HCT116 (cell line): ENCODE data around the gene P4HTM. TPM values are rescaled to one million over a fixed set of nuclear protein-coding genes. Genes with fewer than 3 reads are reported as not detected.

ENCODE experiments used
- ATAC-seq: fragments of 200-7000 bp; cut with Tn5 transposase; 2 replicates; pipeline ENCODE4 v1.9.1; 2020; ENCODE audit warnings: mild to moderate bottlenecking, moderate library complexity
- BruUV-seq: library from RNA; stranded (reverse); fragments of 400-500 nt; replicated peaks from 2 replicates; lab custom pipeline; 2021; lab: Mats Ljungman, UMichigan
- CTCF ChIA-PET: fragments of 300-600 bp; sonication (Branson Sonifier 250); formaldehyde crosslinking; loops from one replicate; lab custom pipeline; 2021; ENCODE audit warnings: antibody characterized with exemption; lab: Charles Lee
- POLR2A ChIA-PET: fragments of 300-600, 350-600 bp; sonication (Branson Sonifier 250); formaldehyde crosslinking; loops from one replicate; lab custom pipeline; 2021; ENCODE audit warnings: antibody characterized with exemption; lab: Charles Lee
- RAD21 ChIA-PET, 2 experiments: fragments of 300-600 bp; sonication (Branson Sonifier 250); formaldehyde crosslinking; loops; one replicate each; lab custom pipeline; 2023; ENCODE audit warnings: low total read pairs in 2 of 2; ENCODE audit not compliant: uncharacterized antibody in 2 of 2, unreplicated experiment in 2 of 2, low non-redundant PET in 1 of 2; lab: Charles Lee
- DNase-seq: peaks from one replicate; pipeline ENCODE4 v3.0.0-alpha.2; 2010; ENCODE audit warnings: low read depth, low spot score
- H2AFZ ChIP-seq: fragments of 200-600 bp; shearing (Covaris generic), sonication (generic); 2 replicates; pipeline ENCODE4 v1.6.1; 2017; ENCODE audit warnings: low read depth, mixed run types, mixed read lengths, antibody characterized with exemption, low read length; ENCODE audit not compliant: poor library complexity, severe bottlenecking
- H3K27ac ChIP-seq: 2 replicates; pipeline ENCODE4 v1.5.1; 2012; ENCODE audit warnings: low read depth, low read length
- H3K27me3 ChIP-seq: fragments of 200-600 bp; sonication (generic); 2 replicates; pipeline ENCODE4 v1.6.1; 2016; ENCODE audit warnings: mixed run types, low read length, mixed read lengths; ENCODE audit not compliant: insufficient read depth
- H3K36me3 ChIP-seq, 2 experiments: fragments of 200-500 bp in 1 of 2; fragments of 200-600 bp in 1 of 2; sonication (Bioruptor generic) in 1 of 2; sonication (generic) in 1 of 2; 2 replicates each; pipeline versions ENCODE4 v1.5.1 to v1.6.1; 2014 to 2016; ENCODE audit warnings: low read length in 2 of 2, inconsistent platforms in 1 of 2, mixed read lengths in 1 of 2, mixed run types in 1 of 2; ENCODE audit not compliant: insufficient read depth in 2 of 2, control insufficient read depth in 1 of 2
- H3K4me1 ChIP-seq, 2 experiments: fragments of 200-600 bp in 1 of 2; sonication (generic) in 1 of 2; 2 replicates each; pipeline versions ENCODE4 v1.5.1 to v1.6.1; 2012 to 2017; ENCODE audit warnings: low read length in 2 of 2, inconsistent platforms in 1 of 2, mild to moderate bottlenecking in 1 of 2, mixed read lengths in 1 of 2, mixed run types in 1 of 2, moderate library complexity in 1 of 2; ENCODE audit not compliant: insufficient read depth in 2 of 2, control insufficient read depth in 1 of 2
- H3K4me2 ChIP-seq: fragments of 200-600 bp; sonication (generic); 2 replicates; pipeline ENCODE4 v1.6.1; 2017; ENCODE audit warnings: mixed run types, low read length, mixed read lengths
- H3K4me3 ChIP-seq, 2 experiments: fragments of 200-600 bp in 1 of 2; sonication (generic) in 1 of 2; replicated peaks in 1 of 2; 2 replicates each; pipeline ENCODE4 v1.5.1; 2011 to 2016; ENCODE audit warnings: low read length in 2 of 2, control low read depth in 1 of 2, low read depth in 1 of 2, mild to moderate bottlenecking in 1 of 2, mixed read lengths in 1 of 2, mixed run types in 1 of 2
- H3K79me2 ChIP-seq: fragments of 200-600 bp; sonication (generic); 2 replicates; pipeline ENCODE4 v1.6.1; 2017; ENCODE audit warnings: mild to moderate bottlenecking, mixed run types, low read length, moderate library complexity, mixed read lengths; ENCODE audit not compliant: insufficient read depth
- H3K9ac ChIP-seq: fragments of 200-600 bp; sonication (generic); 2 replicates; pipeline ENCODE4 v1.6.1; 2016; ENCODE audit warnings: low read length, mixed read lengths
- H3K9me2 ChIP-seq: fragments of 200-600 bp; sonication (generic), shearing (Covaris generic); 2 replicates; pipeline ENCODE4 v1.6.1; 2017; ENCODE audit warnings: mixed run types, mild to moderate bottlenecking, moderate library complexity; ENCODE audit not compliant: insufficient read depth
- H3K9me3 ChIP-seq, 2 experiments: fragments of 200-500 bp in 1 of 2; fragments of 200-600 bp in 1 of 2; sonication (Bioruptor generic) in 1 of 2; sonication (generic) in 1 of 2; 2 replicates each; pipeline ENCODE4 v1.6.1; 2014 to 2017; ENCODE audit warnings: low read length in 2 of 2, mixed read lengths in 2 of 2, inconsistent platforms in 1 of 2, low read depth in 1 of 2, mild to moderate bottlenecking in 1 of 2, mixed run types in 1 of 2, moderate library complexity in 1 of 2; ENCODE audit not compliant: control insufficient read depth in 1 of 2, insufficient read depth in 1 of 2
- H4K20me1 ChIP-seq: fragments of 200-600 bp; sonication (generic), shearing (Covaris generic); 2 replicates; pipeline ENCODE4 v1.6.1; 2017; ENCODE audit warnings: mixed run types, mild to moderate bottlenecking, moderate library complexity; ENCODE audit not compliant: insufficient read depth
- ATF3 ChIP-seq: IDR thresholded peaks from 2 replicates; pipeline ENCODE4 v1.6.1; 2012
- CTCF ChIP-seq, 3 experiments: fragments of 200-600 bp in 1 of 3; sonication (generic) in 1 of 3; IDR thresholded peaks in 2 of 3; conservative IDR thresholded peaks in 1 of 3; 2 replicates each; pipeline ENCODE4 v1.5.1; 2012 to 2017; ENCODE audit warnings: low read depth in 2 of 3, low read length in 2 of 3, antibody characterized with exemption in 1 of 3, borderline replicate concordance in 1 of 3, control low read depth in 1 of 3, mild to moderate bottlenecking in 1 of 3, mixed read lengths in 1 of 3, mixed run types in 1 of 3, moderate library complexity in 1 of 3; ENCODE audit not compliant: insufficient read depth in 1 of 3
- EGR1 ChIP-seq: IDR thresholded peaks from 2 replicates; pipeline ENCODE4 v1.6.1; 2012; ENCODE audit warnings: low read depth
- ELF1 ChIP-seq: IDR thresholded peaks from 2 replicates; pipeline ENCODE4 v1.6.1; 2012; ENCODE audit warnings: low read depth, borderline replicate concordance
- EZH2 ChIP-seq: fragments of 200-600 bp; sonication (generic); IDR thresholded peaks from 2 replicates; pipeline ENCODE4 v1.6.1; 2017; ENCODE audit warnings: antibody characterized with exemption, mixed run types
- JUND ChIP-seq: IDR thresholded peaks from 2 replicates; pipeline ENCODE4 v1.6.1; 2012
- POLR2A ChIP-seq: IDR thresholded peaks from 2 replicates; pipeline ENCODE4 v1.7.0; 2011; ENCODE audit warnings: borderline replicate concordance; ENCODE audit not compliant: insufficient read depth, insufficient read length; ENCODE audit errors: extremely low read depth
- POLR2AphosphoS5 ChIP-seq: IDR thresholded peaks from 2 replicates; pipeline ENCODE4 v1.6.1; 2011; ENCODE audit warnings: mild to moderate bottlenecking, low read depth, low read length, moderate library complexity
- RAD21 ChIP-seq: IDR thresholded peaks from 2 replicates; pipeline ENCODE4 v1.6.1; 2012; ENCODE audit warnings: low read depth, mild to moderate bottlenecking
- REST ChIP-seq: IDR thresholded peaks from 2 replicates; pipeline ENCODE4 v1.6.1; 2012; ENCODE audit warnings: low read depth
- SIN3A ChIP-seq: IDR thresholded peaks from 2 replicates; pipeline ENCODE4 v1.6.1; 2012; ENCODE audit warnings: low read depth
- SRF ChIP-seq: IDR thresholded peaks from 2 replicates; pipeline ENCODE4 v1.6.1; 2012; ENCODE audit warnings: low read depth
- TCF7L2 ChIP-seq: IDR thresholded peaks from 2 replicates; pipeline ENCODE4 v1.7.0; 2011; ENCODE audit warnings: borderline replicate concordance, inconsistent platforms; ENCODE audit not compliant: insufficient read depth, insufficient read length; ENCODE audit errors: extremely low read depth
- ZFX ChIP-seq: fragments of 450-650 bp; IDR thresholded peaks from 2 replicates; pipeline ENCODE4 v1.6.1; 2017
- ZNF274 ChIP-seq: fragments of 200-500 bp; sonication (Bioruptor generic); IDR thresholded peaks from 2 replicates; pipeline ENCODE4 v1.6.1; 2014; ENCODE audit warnings: mild to moderate bottlenecking, low read depth, low read length, inconsistent platforms
- intact Hi-C: fragments of 100-400 bp; cut with micrococcal nuclease; formaldehyde crosslinking; loops from 2 replicates; pipeline ENCODE4 v1.10.0; 2022
- total RNA-seq: library from RNA; stranded (reverse); gene quantifications from one replicate; pipeline ENCODE4 v1.2.1, GENCODE V29; 2021; ENCODE audit not compliant: unreplicated experiment

The P4HTM gene
- total RNA-seq, 1 experiment from 2014 or later = 60.5 TPM

- H3K9me3 ChIP-seq = no peaks in the 10 kb centered on the region
- peaks cover 20 to 40% of the 10 kb centered on the region in 2 experiments; a peak in 3 of 4 replicates for H3K36me3 ChIP-seq
- H3K9ac ChIP-seq = no peak overlapping the region
- H4K20me1 ChIP-seq = no peaks in the 10 kb centered on the region
- RAD21 ChIA-PET = no interaction called here
- H3K79me2 ChIP-seq = peaks cover 46% of the 10 kb centered on the region
- H3K4me2 ChIP-seq = no peak overlapping the region
- intact Hi-C loops = no loop called here
- DNase-seq = no peak
- CTCF ChIA-PET = no interaction called here
- no peak overlapping the region for H3K27ac ChIP-seq
- ATAC-seq = no peak
- no peak overlapping the region for H2AFZ ChIP-seq
- POLR2A ChIA-PET = no interaction called here
- TF ChIP-seq SRF (no peak), ELF1 (no peak), REST (no peak), POLR2A (no peak)
- BruUV-seq = no TSS peak
- no peaks in the 10 kb centered on the region for H3K9me2 ChIP-seq
- H3K4me1 ChIP-seq = no peaks in the 10 kb centered on the region
- no peak overlapping the region for H3K4me3 ChIP-seq
- H3K27me3 ChIP-seq = no peaks in the 10 kb centered on the region
Observed at GRCh38 chr3:48962340-48962739, 27.7 kb upstream of the P4HTM start.

GRCh38 chr3:48962939-48963338 lies 27.1 kb upstream of the P4HTM start:
- no peak for TF ChIP-seq EGR1
- no peak for TF ChIP-seq ATF3
- TF ChIP-seq ZNF274 = no peak
- no peak for TF ChIP-seq ZFX
- TF ChIP-seq RAD21 = no peak
- TF ChIP-seq SIN3A = no peak
- TF ChIP-seq POLR2A = no peak
- no peak for TF ChIP-seq EZH2
- no peak for TF ChIP-seq TCF7L2
- no peak for TF ChIP-seq JUND
- no peak for TF ChIP-seq POLR2AphosphoS5
- no peak for TF ChIP-seq CTCF (IDR thresholded peaks at IDR 0.05 in 2 of 3, conservative IDR thresholded peaks at IDR 0.05 in 1 of 3; ENCODE audit: borderline replicate concordance in 1 of 3, insufficient read depth in 1 of 3, low read depth in 2 of 3, low read length in 2 of 3)
- no peak for TF ChIP-seq ELF1
- Histone ChIP-seq H3K79me2 (peaks cover 40% of the 10 kb centered on the region), H3K36me3 (peaks cover 23 to 43% of the 10 kb centered on the region in 2 experiments; a peak in 3 of 4 replicates), H3K4me3 (no peak overlapping the region), H2AFZ (no peak overlapping the region), H3K9ac (no peak overlapping the region), H3K4me2 (no peak overlapping the region), H3K4me1 (no peaks in the 10 kb centered on the region), H3K27me3 (no peaks in the 10 kb centered on the region), H4K20me1 (no peaks in the 10 kb centered on the region), H3K27ac (no peak overlapping the region), H3K9me2 (no peaks in the 10 kb centered on the region), H3K9me3 (no peaks in the 10 kb centered on the region)
- POLR2A ChIA-PET = no interaction called here
- CTCF ChIA-PET = no interaction called here
- DNase-seq (no peak), ATAC-seq (no peak)
- RAD21 ChIA-PET = no interaction called here
- BruUV-seq = no TSS peak
- intact Hi-C loops = no loop called here
